HepG2 (cell line): ENCODE measurements around the gene APOL5. TPM values are rescaled to one million over a fixed set of nuclear protein-coding genes. Genes with fewer than 3 reads are reported as not detected.

ENCODE experiments used
- ATAC-seq: fragments of 200-7000 bp; cut with Tn5 transposase; 3 replicates; pipeline ENCODE4 v1.9.1; 2020; ENCODE audit warnings: mild to moderate bottlenecking, moderate library complexity
- BruUV-seq: library from RNA; stranded (reverse); fragments of 400-500 nt; replicated peaks from 2 replicates; lab custom pipeline; 2021; lab: Mats Ljungman, UMichigan
- CTCF ChIA-PET: fragments of 300-600 bp; formaldehyde crosslinking; extraction: SDS; loops from one replicate; lab custom pipeline; 2021; ENCODE audit warnings: low total read pairs, inconsistent platforms, low intra/inter-chr PET ratio; lab: Yijun Ruan, JAX
- POLR2A ChIA-PET: fragments of 350-600 bp; sonication (Branson Sonifier 250); formaldehyde crosslinking; loops from one replicate; lab custom pipeline; 2020; ENCODE audit warnings: antibody characterized with exemption, inconsistent platforms; lab: Yijun Ruan, JAX
- DNase-seq: peaks from one replicate; pipeline ENCODE4 v3.0.0-alpha.2; 2015; ENCODE audit warnings: low spot score
- FAIRE-seq: peaks from 3 replicates; lab custom pipeline; 2011; peaks lifted over from hg19 to GRCh38; lab: Jason Lieb, UNC
- H2AFZ ChIP-seq: one replicate; pipeline ENCODE4 v1.6.1; 2011; ENCODE audit warnings: low read length, inconsistent platforms
- H3K27ac ChIP-seq: fragments of 300-600 bp; 3 replicates; pipeline ENCODE4 v1.8.0; 2011; ENCODE audit warnings: mixed run types, mild to moderate bottlenecking, mixed read lengths, low read length, inconsistent platforms; ENCODE audit not compliant: insufficient read depth; ENCODE audit errors: extremely low read length
- H3K27me3 ChIP-seq, 2 experiments: fragments of 200-600 bp in 1 of 2; 2 replicates in 1 of 2; 3 replicates in 1 of 2; pipeline versions ENCODE4 v1.6.0 to v1.8.0; 2011; ENCODE audit warnings: low read length in 2 of 2, mild to moderate bottlenecking in 2 of 2, moderate library complexity in 2 of 2, inconsistent platforms in 1 of 2; ENCODE audit not compliant: insufficient read depth in 2 of 2, control insufficient read depth in 1 of 2
- H3K36me3 ChIP-seq, 2 experiments: fragments of 200-600 bp in 1 of 2; replicated peaks in 1 of 2; 2 replicates in 1 of 2; 3 replicates in 1 of 2; pipeline versions ENCODE4 v1.5.1 to v1.8.0; 2011; ENCODE audit warnings: low read length in 2 of 2, inconsistent platforms in 1 of 2; ENCODE audit not compliant: insufficient read depth in 2 of 2, control insufficient read depth in 1 of 2
- H3K4me1 ChIP-seq: 2 replicates; pipeline ENCODE4 v1.5.1; 2012; ENCODE audit warnings: low read length, inconsistent platforms; ENCODE audit not compliant: insufficient read depth
- H3K4me2 ChIP-seq: 2 replicates; pipeline ENCODE4 v1.6.0; 2011; ENCODE audit warnings: low read depth, low read length, inconsistent platforms
- H3K4me3 ChIP-seq, 3 experiments: fragments of 200-600 bp in 1 of 3; sonication (generic), shearing (Covaris generic) in 1 of 3; replicated peaks in 1 of 3; 2 replicates each; pipeline ENCODE4 v1.5.1; 2011 to 2016; ENCODE audit warnings: low read length in 3 of 3, inconsistent platforms in 2 of 3, low read depth in 2 of 3, mild to moderate bottlenecking in 2 of 3, control low read depth in 1 of 3, mixed read lengths in 1 of 3; ENCODE audit not compliant: insufficient read depth in 1 of 3
- H3K79me2 ChIP-seq: one replicate; pipeline ENCODE4 v1.6.1; 2011; ENCODE audit warnings: low read length, inconsistent platforms; ENCODE audit not compliant: insufficient read depth
- H3K9ac ChIP-seq: 2 replicates; pipeline ENCODE4 v1.6.0; 2011; ENCODE audit warnings: mild to moderate bottlenecking, low read depth, low read length, inconsistent platforms; ENCODE audit not compliant: insufficient read depth
- H3K9me3 ChIP-seq: 2 replicates; pipeline ENCODE4 v1.5.1; 2012; ENCODE audit warnings: mild to moderate bottlenecking, low read length
- H4K20me1 ChIP-seq: 2 replicates; pipeline ENCODE4 v1.6.0; 2011; ENCODE audit warnings: inconsistent platforms, mild to moderate bottlenecking, low read length, moderate library complexity; ENCODE audit not compliant: insufficient read depth
- SMARCC2 ChIP-seq: fragments of 450-650 bp; IDR thresholded peaks from 2 replicates; pipeline ENCODE4 v1.6.1; 2017; ENCODE audit warnings: antibody characterized with exemption, mild to moderate bottlenecking
- ZNF282 ChIP-seq: fragments of 450-650 bp; IDR thresholded peaks from 2 replicates; pipeline ENCODE4 v1.6.1; 2018; ENCODE audit not compliant: partially characterized antibody
- WGBS: methylation state at CpG from one replicate; pipeline ENCODE4 v1.1.6; 2017; ENCODE audit warnings: low lambda C conversion rate; 5-methylcytosine and 5-hydroxymethylcytosine counted together
- in situ Hi-C: cut with HindIII; loops from 2 replicates; pipeline ENCODE4 v1.10.0; 2017; ENCODE audit warnings: low pct_unique_long_range_greater_than_20kb; ENCODE audit not compliant: extremely low pct_ligation_motif_present
- intact Hi-C: fragments of 100-400 bp; cut with micrococcal nuclease; formaldehyde crosslinking; loops from one replicate; pipeline ENCODE4 v1.10.0; 2022; ENCODE audit not compliant: unreplicated experiment
- polyA plus RNA-seq, 8 experiments: library from polyadenylated mRNA; depleted of rRNA in 3 of 8; stranded (reverse) in 7 of 8; unstranded in 1 of 8; fragments of >200 nt; fragmentation: Illumina TruSeq in 4 of 8; extraction: Trizol in 4 of 8; gene quantifications; 2 replicates each; pipeline versions ENCODE4 v1.2.1 to v1.2.3, GENCODE V29; 2011 to 2016; ENCODE audit warnings: low read depth in 4 of 8, missing spikeins in 1 of 8, mixed read lengths in 1 of 8; ENCODE audit not compliant: insufficient read depth in 1 of 8
- total RNA-seq, 5 experiments: library from RNA; depleted of rRNA; stranded (reverse); fragments of >200 nt; fragmentation: Illumina TruSeq; extraction: Trizol; gene quantifications; 2 replicates each; pipeline ENCODE4 v1.2.3, GENCODE V29; 2016; ENCODE audit warnings: low read depth in 1 of 5
- TF ChIP-seq, protein P1 (sequence below): sonication (generic); formaldehyde crosslinking; IDR thresholded peaks from 2 replicates; pipeline ENCODE4 v1.4.0; 2020; ENCODE audit warnings: mild to moderate bottlenecking, missing genetic modification reagents
- TF ChIP-seq, protein P2 (sequence below): sonication (generic); formaldehyde crosslinking; IDR thresholded peaks from 2 replicates; pipeline ENCODE4 v1.8.1; 2023; ENCODE audit warnings: mild to moderate bottlenecking, missing genetic modification reagents

The APOL5 gene
- total and polyA plus RNA-seq, 2 of the 13 experiments (the other 11 are each of a cell fraction or from before 2014, with no cell fraction given) = not detected

DNA sequence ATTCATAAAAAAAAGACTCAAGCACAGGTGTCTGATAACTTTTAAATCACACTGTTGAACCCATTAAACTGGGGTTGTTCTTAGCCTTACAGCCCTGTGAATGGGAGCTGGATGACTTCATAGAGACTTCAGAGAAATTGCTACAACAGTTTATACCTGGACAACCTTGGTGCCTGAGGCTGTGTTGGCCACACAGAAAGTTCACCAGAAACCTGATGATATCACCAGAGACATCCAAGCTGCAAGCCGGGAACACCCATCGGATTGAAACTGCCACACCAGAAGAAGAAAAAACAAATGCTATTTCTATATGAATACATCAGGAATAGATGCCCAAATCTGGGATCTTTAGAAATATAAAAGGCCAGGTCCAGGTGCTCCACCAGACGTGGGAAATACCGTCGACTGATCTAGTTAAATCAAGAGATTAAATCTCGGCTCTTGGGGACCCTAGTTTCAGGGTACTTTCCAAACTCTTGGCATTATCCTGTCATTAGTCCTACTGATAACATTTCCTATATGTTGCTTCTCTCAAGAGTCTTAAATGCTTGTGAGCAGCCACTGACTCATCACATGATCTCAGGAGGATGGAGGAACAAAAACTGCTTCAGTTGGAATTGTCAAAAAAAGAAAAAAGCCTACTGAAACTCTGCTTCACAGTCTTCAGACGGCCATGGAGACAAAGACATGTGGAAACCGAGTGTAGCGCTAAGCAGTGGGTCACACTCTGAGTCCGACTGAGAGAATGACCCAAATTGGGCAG is 28.6 kb upstream of the APOL5 start (continued):
- TF ChIP-seq, protein P1, sequence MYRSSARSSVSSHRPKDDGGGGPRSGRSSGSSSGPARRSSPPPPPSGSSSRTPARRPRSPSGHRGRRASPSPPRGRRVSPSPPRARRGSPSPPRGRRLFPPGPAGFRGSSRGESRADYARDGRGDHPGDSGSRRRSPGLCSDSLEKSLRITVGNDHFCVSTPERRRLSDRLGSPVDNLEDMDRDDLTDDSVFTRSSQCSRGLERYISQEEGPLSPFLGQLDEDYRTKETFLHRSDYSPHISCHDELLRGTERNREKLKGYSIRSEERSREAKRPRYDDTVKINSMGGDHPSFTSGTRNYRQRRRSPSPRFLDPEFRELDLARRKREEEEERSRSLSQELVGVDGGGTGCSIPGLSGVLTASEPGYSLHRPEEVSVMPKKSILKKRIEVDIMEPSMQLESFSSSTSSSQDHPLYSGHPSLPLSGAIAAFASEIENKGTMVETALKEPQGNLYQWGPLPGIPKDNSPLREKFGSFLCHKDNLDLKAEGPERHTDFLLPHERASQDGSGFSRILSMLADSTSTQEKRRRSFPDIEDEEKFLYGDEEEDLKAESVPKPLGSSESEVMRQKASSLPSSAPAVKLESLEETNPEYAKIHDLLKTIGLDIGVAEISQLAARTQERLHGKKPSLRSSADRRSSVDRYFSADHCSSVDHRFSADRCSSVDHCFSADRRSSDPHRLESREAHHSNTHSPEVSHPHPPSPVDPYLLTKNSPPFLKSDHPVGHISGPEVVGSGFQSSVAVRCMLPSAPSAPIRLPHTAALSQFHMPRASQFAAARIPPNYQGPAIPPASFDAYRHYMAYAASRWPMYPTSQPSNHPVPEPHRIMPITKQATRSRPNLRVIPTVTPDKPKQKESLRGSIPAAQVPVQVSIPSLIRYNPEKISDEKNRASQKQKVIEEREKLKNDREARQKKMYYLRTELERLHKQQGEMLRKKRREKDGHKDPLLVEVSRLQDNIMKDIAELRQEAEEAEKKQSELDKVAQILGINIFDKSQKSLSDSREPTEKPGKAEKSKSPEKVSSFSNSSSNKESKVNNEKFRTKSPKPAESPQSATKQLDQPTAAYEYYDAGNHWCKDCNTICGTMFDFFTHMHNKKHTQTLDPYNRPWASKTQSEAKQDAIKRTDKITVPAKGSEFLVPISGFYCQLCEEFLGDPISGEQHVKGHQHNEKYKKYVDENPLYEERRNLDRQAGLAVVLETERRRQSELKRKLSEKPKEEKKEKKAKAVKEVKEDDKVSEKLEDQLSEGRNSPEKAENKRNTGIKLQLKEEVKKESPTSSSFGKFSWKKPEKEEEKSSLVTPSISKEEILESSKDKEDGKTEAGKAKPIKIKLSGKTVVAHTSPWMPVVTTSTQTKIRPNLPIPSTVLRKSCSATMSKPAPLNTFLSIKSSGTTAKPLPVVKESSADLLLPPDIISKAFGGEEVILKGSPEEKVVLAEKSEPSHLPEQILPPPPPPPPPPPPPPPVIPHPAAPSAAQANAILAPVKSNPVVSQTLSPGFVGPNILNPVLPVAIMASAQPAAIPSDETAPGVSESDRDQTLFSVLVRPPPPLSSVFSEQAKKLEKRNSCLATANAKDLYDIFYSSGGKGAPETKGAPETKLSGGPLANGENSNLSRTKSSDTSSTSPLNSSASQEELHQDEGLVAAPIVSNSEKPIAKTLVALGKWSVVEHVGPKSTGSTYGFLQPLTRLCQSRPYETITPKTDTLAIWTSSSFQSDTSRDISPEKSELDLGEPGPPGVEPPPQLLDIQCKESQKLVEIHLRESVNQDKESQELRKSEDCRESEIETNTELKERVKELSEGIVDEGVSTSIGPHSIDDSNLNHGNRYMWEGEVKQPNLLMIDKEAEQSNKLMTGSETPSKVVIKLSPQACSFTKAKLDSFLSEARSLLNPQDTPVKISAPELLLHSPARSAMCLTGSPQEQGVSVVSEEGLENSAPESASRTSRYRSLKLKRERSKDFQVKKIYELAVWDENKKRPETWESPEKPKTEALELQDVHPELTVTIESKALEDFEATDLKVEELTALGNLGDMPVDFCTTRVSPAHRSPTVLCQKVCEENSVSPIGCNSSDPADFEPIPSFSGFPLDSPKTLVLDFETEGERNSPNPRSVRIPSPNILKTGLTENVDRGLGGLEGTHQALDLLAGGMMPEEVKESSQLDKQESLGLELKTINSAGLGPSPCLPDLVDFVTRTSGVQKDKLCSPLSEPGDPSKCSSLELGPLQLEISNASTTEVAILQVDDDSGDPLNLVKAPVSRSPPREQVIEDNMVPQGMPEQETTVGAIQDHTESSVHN = no peak

DNA sequence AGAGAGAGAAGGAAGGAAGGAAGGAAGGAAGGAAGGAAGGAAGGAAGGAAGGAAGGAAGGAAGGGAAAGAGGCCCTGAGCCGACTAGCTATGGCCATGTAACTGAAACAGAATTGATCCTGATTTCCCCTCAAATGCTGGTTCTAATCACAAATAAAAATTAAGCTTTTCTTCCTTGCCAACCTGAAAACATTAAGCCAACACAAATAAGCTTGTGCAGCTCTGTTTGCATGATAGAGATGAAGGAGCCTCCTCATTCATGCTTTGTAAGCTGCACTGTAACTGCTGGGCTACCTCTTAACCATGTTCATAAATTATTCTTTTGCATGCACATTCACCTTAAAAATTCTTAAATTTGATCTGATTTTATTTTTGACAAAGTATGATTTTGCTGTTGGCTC is 27.7 kb upstream of the APOL5 start:
- H3K79me2 ChIP-seq = no peaks in the 10 kb centered on the region
- ATAC-seq = no peak
- H3K27ac ChIP-seq = no peak overlapping the region
- BruUV-seq = no TSS peak
- peaks cover 0 to 1% of the 10 kb centered on the region in 2 experiments; a peak in 1 of 5 replicates for H3K27me3 ChIP-seq
- in situ Hi-C loops (no loop called here), intact Hi-C loops (no loop called here)
- ChIA-PET POLR2A (no interaction called here), CTCF (no interaction called here)
- no peak for FAIRE-seq
- H4K20me1 ChIP-seq = no peaks in the 10 kb centered on the region
- H3K36me3 ChIP-seq = no peaks in the 10 kb centered on the region
- no peak for DNase-seq
- H3K9me3 ChIP-seq = no peaks in the 10 kb centered on the region
- no peak overlapping the region for H2AFZ ChIP-seq
- 53% methylated on average over 1 of the region's 1 CpG for WGBS
- H3K4me3 ChIP-seq = no peak overlapping the region
- no peak overlapping the region for H3K9ac ChIP-seq
- H3K4me1 ChIP-seq = peaks cover 7% of the 10 kb centered on the region
- H3K4me2 ChIP-seq = no peak overlapping the region
- TF ChIP-seq ZNF282 = no peak
- TF ChIP-seq, protein P2, sequence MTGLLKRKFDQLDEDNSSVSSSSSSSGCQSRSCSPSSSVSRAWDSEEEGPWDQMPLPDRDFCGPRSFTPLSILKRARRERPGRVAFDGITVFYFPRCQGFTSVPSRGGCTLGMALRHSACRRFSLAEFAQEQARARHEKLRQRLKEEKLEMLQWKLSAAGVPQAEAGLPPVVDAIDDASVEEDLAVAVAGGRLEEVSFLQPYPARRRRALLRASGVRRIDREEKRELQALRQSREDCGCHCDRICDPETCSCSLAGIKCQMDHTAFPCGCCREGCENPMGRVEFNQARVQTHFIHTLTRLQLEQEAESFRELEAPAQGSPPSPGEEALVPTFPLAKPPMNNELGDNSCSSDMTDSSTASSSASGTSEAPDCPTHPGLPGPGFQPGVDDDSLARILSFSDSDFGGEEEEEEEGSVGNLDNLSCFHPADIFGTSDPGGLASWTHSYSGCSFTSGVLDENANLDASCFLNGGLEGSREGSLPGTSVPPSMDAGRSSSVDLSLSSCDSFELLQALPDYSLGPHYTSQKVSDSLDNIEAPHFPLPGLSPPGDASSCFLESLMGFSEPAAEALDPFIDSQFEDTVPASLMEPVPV (CRISPR knock-in tag) = no peak
- TF ChIP-seq SMARCC2 = no peak
